Spinal cord (tissue), 10 donors: Measurements from ENCODE around the gene EFS. TPM values are rescaled to one million over a fixed set of nuclear protein-coding genes. Genes with fewer than 3 reads are reported as not detected.
"Not testable (repeated sequence)": the region's sequence is repeated elsewhere in the genome, so short reads cannot be mapped to it uniquely, and the experiment has no call there.

ENCODE experiments used
- DNase-seq, 6 donors: peaks; one replicate each; pipeline versions ENCODE4 v3.0.0 to v3.0.0-alpha.2; 2013 to 2015; ENCODE audit warnings: low spot score in 6 of 6, low read depth in 4 of 6
- H3K27ac ChIP-seq: one replicate; pipeline ENCODE4 v1.5.1; 2013; ENCODE audit warnings: low read depth, low read length, control low read depth
- H3K27me3 ChIP-seq: one replicate; pipeline ENCODE4 v1.6.1; 2013; ENCODE audit warnings: low read length; ENCODE audit not compliant: control insufficient read depth, insufficient read depth
- H3K36me3 ChIP-seq: one replicate; pipeline ENCODE4 v1.6.1; 2013; ENCODE audit warnings: low read length; ENCODE audit not compliant: control insufficient read depth, insufficient read depth
- H3K4me1 ChIP-seq: one replicate; pipeline ENCODE4 v1.6.1; 2013; ENCODE audit warnings: low read length; ENCODE audit not compliant: control insufficient read depth, insufficient read depth
- H3K4me3 ChIP-seq: one replicate; pipeline ENCODE4 v1.5.1; 2013; ENCODE audit warnings: low read depth, low read length, control low read depth
- H3K9me3 ChIP-seq: one replicate; pipeline ENCODE4 v1.6.1; 2013; ENCODE audit warnings: low read length; ENCODE audit not compliant: control insufficient read depth, insufficient read depth
- WGBS: methylation state at CpG from one replicate; pipeline ENCODE4 v1.1.5; 2013; ENCODE audit warnings: missing lambda C conversion rate; ENCODE audit not compliant: insufficient coverage; 5-methylcytosine and 5-hydroxymethylcytosine counted together
- polyA plus RNA-seq, 2 donors: library from polyadenylated mRNA; unstranded; fragments of 120-200 nt; gene quantifications; one replicate each; pipeline ENCODE4 v1.2.1, GENCODE V29; 2013; ENCODE audit not compliant: insufficient read length in 2 of 2
- total RNA-seq, 2 donors: library from RNA; depleted of rRNA in 1 of 2; stranded (reverse); fragments of 120-200 nt in 1 of 2; fragments of >200 nt in 1 of 2; gene quantifications; one replicate each; pipeline versions ENCODE4 v1.2.3 to v1.2.4, GENCODE V29; 2013 to 2014
- donor health status: healthy.

The EFS gene
- total and polyA plus RNA-seq, 4 donors, result 11.1 to 45.6 (median 34.6) TPM

GRCh38 chr14:23400496-23401149 is 35.7 kb upstream of the EFS start:
- not testable (repeated sequence) for H3K36me3 ChIP-seq, H3K27ac ChIP-seq, DNase-seq, H3K27me3 ChIP-seq, H3K4me1 ChIP-seq, H3K9me3 ChIP-seq, H3K4me3 ChIP-seq
- 86% methylated on average over 15 of the region's 16 CpGs for WGBS

GRCh38 chr14:23399591-23399990 is 34.6 kb upstream of the EFS start:
- no peaks in the 10 kb centered on the region for H3K36me3 ChIP-seq
- H3K9me3 ChIP-seq, result no peaks in the 10 kb centered on the region
- 93% methylated on average over 4 of the region's 6 CpGs for WGBS
- H3K27me3 ChIP-seq, result no peaks in the 10 kb centered on the region
- no peak overlapping the region for H3K4me3 ChIP-seq
- no peak for DNase-seq
- no peaks in the 10 kb centered on the region for H3K4me1 ChIP-seq
- no peak overlapping the region for H3K27ac ChIP-seq

- no peak for DNase-seq
- Histone ChIP-seq H3K36me3 (no peaks in the 10 kb centered on the region), H3K4me3 (no peak overlapping the region), H3K27me3 (no peaks in the 10 kb centered on the region), H3K27ac (no peak overlapping the region), H3K4me1 (no peaks in the 10 kb centered on the region), H3K9me3 (no peaks in the 10 kb centered on the region)
- WGBS, result 94% methylated on average over 2 of the region's 3 CpGs
Observed at GRCh38 chr14:23399136-23399535, 34.2 kb upstream of the EFS start.

GRCh38 chr14:23398348-23398747 is 33.4 kb upstream of the EFS start:
- Histone ChIP-seq H3K27me3 (no peaks in the 10 kb centered on the region), H3K4me1 (no peaks in the 10 kb centered on the region), H3K4me3 (no peak overlapping the region), H3K36me3 (no peaks in the 10 kb centered on the region), H3K27ac (no peak overlapping the region), H3K9me3 (no peaks in the 10 kb centered on the region)
- 90% methylated on average over 3 of the region's 4 CpGs for WGBS
- DNase-seq, result no peak

GRCh38 chr14:23396781-23397407 is 31.9 kb upstream of the EFS start:
- Histone ChIP-seq H3K36me3 (no peaks in the 10 kb centered on the region), H3K27ac (no peak overlapping the region), H3K27me3 (no peaks in the 10 kb centered on the region), H3K4me1 (no peaks in the 10 kb centered on the region), H3K9me3 (no peaks in the 10 kb centered on the region), H3K4me3 (no peak overlapping the region)
- no peak for DNase-seq
- WGBS, result 92% methylated on average over 8 of the region's 10 CpGs

GRCh38 chr14:23396126-23396525 is 31.2 kb upstream of the EFS start:
- Histone ChIP-seq H3K27me3 (no peaks in the 10 kb centered on the region), H3K4me1 (no peaks in the 10 kb centered on the region), H3K9me3 (no peaks in the 10 kb centered on the region), H3K36me3 (no peaks in the 10 kb centered on the region), H3K4me3 (no peak overlapping the region), H3K27ac (no peak overlapping the region)
- no peak for DNase-seq
- 96% methylated on average over 3 of the region's 10 CpGs for WGBS

- Histone ChIP-seq H3K27ac (no peak overlapping the region), H3K4me1 (no peaks in the 10 kb centered on the region), H3K27me3 (no peaks in the 10 kb centered on the region), H3K36me3 (no peaks in the 10 kb centered on the region), H3K9me3 (no peaks in the 10 kb centered on the region), H3K4me3 (no peak overlapping the region)
- WGBS, result 77% methylated on average over 6 of the region's 7 CpGs
- no peak for DNase-seq
Observed at GRCh38 chr14:23392613-23393012, 27.6 kb upstream of the EFS start.

- WGBS, result no CpG with 5 or more reads among the region's 19 CpGs
- not testable (repeated sequence) for H3K9me3 ChIP-seq, H3K27me3 ChIP-seq, DNase-seq, H3K27ac ChIP-seq, H3K4me1 ChIP-seq, H3K36me3 ChIP-seq, H3K4me3 ChIP-seq
Observed at GRCh38 chr14:23389871-23390270, 24.9 kb upstream of the EFS start.

GRCh38 chr14:23389396-23389795 is 24.4 kb upstream of the EFS start:
- Histone ChIP-seq H3K4me1 (no peaks in the 10 kb centered on the region), H3K27me3 (no peaks in the 10 kb centered on the region), H3K27ac (no peak overlapping the region), H3K4me3 (no peak overlapping the region), H3K9me3 (no peaks in the 10 kb centered on the region), H3K36me3 (no peaks in the 10 kb centered on the region)
- DNase-seq, result no peak
- 84% methylated on average over 12 of the region's 12 CpGs for WGBS

GRCh38 chr14:23388996-23389395 is 24.0 kb upstream of the EFS start:
- Histone ChIP-seq H3K4me1 (no peaks in the 10 kb centered on the region), H3K4me3 (no peak overlapping the region), H3K36me3 (no peaks in the 10 kb centered on the region), H3K27ac (no peak overlapping the region), H3K9me3 (no peaks in the 10 kb centered on the region), H3K27me3 (no peaks in the 10 kb centered on the region)
- WGBS, result 87% methylated on average over 7 of the region's 8 CpGs
- DNase-seq, result no peak
